H9 (cell line): ENCODE results near the gene MSI2. TPM values are rescaled to one million over a fixed set of nuclear protein-coding genes. Genes with fewer than 3 reads are reported as not detected.

Experiments used
- DNase-seq: peaks from one replicate; pipeline ENCODE4 v3.0.0-alpha.2; 2017
- H2AFZ ChIP-seq: one replicate; pipeline ENCODE4 v1.6.1; 2013; ENCODE audit warnings: mild to moderate bottlenecking, low read length, control low read depth, moderate library complexity
- H2AK5ac ChIP-seq: 2 replicates; pipeline ENCODE4 v1.6.1; 2013; ENCODE audit warnings: low read length, control low read depth, mixed read lengths; ENCODE audit not compliant: insufficient read length
- H2BK120ac ChIP-seq: one replicate; pipeline ENCODE4 v1.6.1; 2013; ENCODE audit warnings: low read depth, mild to moderate bottlenecking, low read length, control low read depth, inconsistent platforms; ENCODE audit not compliant: poor library complexity, severe bottlenecking
- H2BK12ac ChIP-seq: 2 replicates; pipeline ENCODE4 v1.6.1; 2013; ENCODE audit warnings: low read length, control low read depth, mixed read lengths, low read depth; ENCODE audit not compliant: insufficient read length
- H2BK15ac ChIP-seq: 2 replicates; pipeline ENCODE4 v1.6.1; 2013; ENCODE audit warnings: low read depth, low read length, control low read depth
- H2BK20ac ChIP-seq: one replicate; pipeline ENCODE4 v1.6.1; 2013; ENCODE audit warnings: low read depth, mild to moderate bottlenecking, low read length, control low read depth, inconsistent platforms; ENCODE audit not compliant: poor library complexity, severe bottlenecking
- H2BK5ac ChIP-seq: 2 replicates; pipeline ENCODE4 v1.6.1; 2013; ENCODE audit warnings: low read length, control low read depth, mixed read lengths; ENCODE audit not compliant: insufficient read length
- H3K14ac ChIP-seq: 2 replicates; pipeline ENCODE4 v1.6.1; 2013; ENCODE audit warnings: low read length, control low read depth; ENCODE audit not compliant: insufficient read depth
- H3K18ac ChIP-seq: 2 replicates; pipeline ENCODE4 v1.6.1; 2013; ENCODE audit warnings: low read depth, mild to moderate bottlenecking, mixed read lengths, low read length, control low read depth; ENCODE audit not compliant: insufficient read length
- H3K23ac ChIP-seq: 2 replicates; pipeline ENCODE4 v1.6.1; 2013; ENCODE audit warnings: low read length, control low read depth, mixed read lengths, low read depth; ENCODE audit not compliant: insufficient read length
- H3K23me2 ChIP-seq: 2 replicates; pipeline ENCODE4 v1.6.1; 2013; ENCODE audit warnings: low read depth, mild to moderate bottlenecking, mixed read lengths, low read length, control low read depth; ENCODE audit not compliant: insufficient read length, poor library complexity, severe bottlenecking
- H3K27ac ChIP-seq: 2 replicates; pipeline ENCODE4 v1.5.1; 2013; ENCODE audit warnings: low read length, control low read depth, mixed read lengths, low read depth; ENCODE audit not compliant: insufficient read length
- H3K27me3 ChIP-seq: 2 replicates; pipeline ENCODE4 v1.6.1; 2013; ENCODE audit warnings: low read length, control low read depth, inconsistent platforms; ENCODE audit not compliant: insufficient read depth
- H3K4ac ChIP-seq: 2 replicates; pipeline ENCODE4 v1.6.1; 2013; ENCODE audit warnings: low read depth, mild to moderate bottlenecking, control low read depth, inconsistent platforms, low read length, moderate library complexity
- H3K4me1 ChIP-seq: 2 replicates; pipeline ENCODE4 v1.6.1; 2013; ENCODE audit warnings: low read length, control low read depth, inconsistent platforms; ENCODE audit not compliant: insufficient read depth
- H3K4me2 ChIP-seq: 2 replicates; pipeline ENCODE4 v1.6.1; 2013; ENCODE audit warnings: low read length, control low read depth, mixed read lengths; ENCODE audit not compliant: insufficient read length, insufficient read depth
- H3K56ac ChIP-seq: 2 replicates; pipeline ENCODE4 v1.6.1; 2013; ENCODE audit warnings: low read depth, mild to moderate bottlenecking, mixed read lengths, low read length, control low read depth; ENCODE audit not compliant: insufficient read length
- H3K79me1 ChIP-seq: 2 replicates; pipeline ENCODE4 v1.6.1; 2013; ENCODE audit warnings: low read depth, mild to moderate bottlenecking, moderate library complexity, low read length, control low read depth, inconsistent platforms; ENCODE audit not compliant: insufficient read depth, poor library complexity, severe bottlenecking
- H3K79me2 ChIP-seq: 2 replicates; pipeline ENCODE4 v1.6.1; 2013; ENCODE audit warnings: low read length, control low read depth, inconsistent platforms; ENCODE audit not compliant: insufficient read depth
- H3K9ac ChIP-seq: 2 replicates; pipeline ENCODE4 v1.6.1; 2013; ENCODE audit warnings: low read length, control low read depth, mixed read lengths; ENCODE audit not compliant: insufficient read length; ENCODE audit errors: extremely low read depth
- H3K9me3 ChIP-seq: one replicate; pipeline ENCODE4 v1.6.1; 2013; ENCODE audit warnings: low read depth, low read length, inconsistent platforms; ENCODE audit not compliant: control insufficient read depth
- H3T11ph ChIP-seq: one replicate; pipeline ENCODE4 v1.6.1; 2013; ENCODE audit warnings: mild to moderate bottlenecking, low read length, control low read depth, inconsistent platforms
- H4K20me1 ChIP-seq: one replicate; pipeline ENCODE4 v1.6.1; 2013; ENCODE audit not compliant: control insufficient read depth, insufficient read length, insufficient read depth
- H4K5ac ChIP-seq: 2 replicates; pipeline ENCODE4 v1.6.1; 2013; ENCODE audit warnings: low read depth, mild to moderate bottlenecking, mixed read lengths, low read length, control low read depth; ENCODE audit not compliant: insufficient read length
- H4K8ac ChIP-seq: replicated peaks from 2 replicates; pipeline ENCODE4 v1.6.1; 2013; ENCODE audit warnings: low read length, control low read depth, mixed read lengths, low read depth; ENCODE audit not compliant: insufficient read length
- H4K91ac ChIP-seq: 2 replicates; pipeline ENCODE4 v1.6.1; 2013; ENCODE audit warnings: low read depth, mild to moderate bottlenecking, moderate library complexity, mixed read lengths, low read length, control low read depth; ENCODE audit not compliant: insufficient read length
- H3K27ac Mint-ChIP-seq, 3 experiments: 2 replicates in 2 of 3; 3 replicates in 1 of 3; pipeline ENCODE4 v1.8.0; 2020 to 2021; ENCODE audit warnings: mixed read lengths in 3 of 3, mild to moderate bottlenecking in 1 of 3, moderate library complexity in 1 of 3
- H3K27me3 Mint-ChIP-seq: 2 replicates; pipeline ENCODE4 v1.8.0; 2021; ENCODE audit warnings: low read depth, mild to moderate bottlenecking, moderate library complexity, mixed read lengths
- H3K36me3 Mint-ChIP-seq, 3 experiments: 2 replicates in 2 of 3; 3 replicates in 1 of 3; pipeline ENCODE4 v1.8.0; 2020 to 2021; ENCODE audit warnings: low read depth in 3 of 3, mixed read lengths in 3 of 3; ENCODE audit not compliant: insufficient read depth in 1 of 3
- H3K4me1 Mint-ChIP-seq, 2 experiments: 2 replicates each; pipeline ENCODE4 v1.8.0; 2020; ENCODE audit warnings: mixed read lengths in 2 of 2
- H3K4me3 Mint-ChIP-seq, 2 experiments: 2 replicates in 1 of 2; 3 replicates in 1 of 2; pipeline ENCODE4 v1.8.0; 2020 to 2021; ENCODE audit warnings: mild to moderate bottlenecking in 2 of 2, mixed read lengths in 2 of 2, moderate library complexity in 1 of 2
- H3K9me3 Mint-ChIP-seq, 2 experiments: 2 replicates in 1 of 2; 3 replicates in 1 of 2; pipeline ENCODE4 v1.8.0; 2020; ENCODE audit warnings: mild to moderate bottlenecking in 2 of 2, mixed read lengths in 2 of 2, moderate library complexity in 1 of 2
- WGBS: extraction: QIAGEN DNeasy Blood & Tissue Kit; methylation state at CpG from one replicate; pipeline ENCODE4 v1.1.7; 2013; ENCODE audit warnings: missing lambda C conversion rate, low lambda C conversion rate, mixed read lengths; ENCODE audit not compliant: insufficient read length; ENCODE audit errors: extremely low coverage; 5-methylcytosine and 5-hydroxymethylcytosine counted together
- total RNA-seq: library from RNA; stranded (reverse); gene quantifications from 2 replicates; pipeline ENCODE4 v1.2.1, GENCODE V29; 2021
- TF ChIP-seq, protein P1 (sequence below): fragments of 200-600 bp; sonication (generic); conservative IDR thresholded peaks from 3 replicates; pipeline ENCODE4 v1.8.0; 2021; ENCODE audit warnings: antibody characterized with exemption, mild to moderate bottlenecking

Gene MSI2
- total RNA-seq, 1 experiment from 2014 or later: 98.5 TPM

DNA sequence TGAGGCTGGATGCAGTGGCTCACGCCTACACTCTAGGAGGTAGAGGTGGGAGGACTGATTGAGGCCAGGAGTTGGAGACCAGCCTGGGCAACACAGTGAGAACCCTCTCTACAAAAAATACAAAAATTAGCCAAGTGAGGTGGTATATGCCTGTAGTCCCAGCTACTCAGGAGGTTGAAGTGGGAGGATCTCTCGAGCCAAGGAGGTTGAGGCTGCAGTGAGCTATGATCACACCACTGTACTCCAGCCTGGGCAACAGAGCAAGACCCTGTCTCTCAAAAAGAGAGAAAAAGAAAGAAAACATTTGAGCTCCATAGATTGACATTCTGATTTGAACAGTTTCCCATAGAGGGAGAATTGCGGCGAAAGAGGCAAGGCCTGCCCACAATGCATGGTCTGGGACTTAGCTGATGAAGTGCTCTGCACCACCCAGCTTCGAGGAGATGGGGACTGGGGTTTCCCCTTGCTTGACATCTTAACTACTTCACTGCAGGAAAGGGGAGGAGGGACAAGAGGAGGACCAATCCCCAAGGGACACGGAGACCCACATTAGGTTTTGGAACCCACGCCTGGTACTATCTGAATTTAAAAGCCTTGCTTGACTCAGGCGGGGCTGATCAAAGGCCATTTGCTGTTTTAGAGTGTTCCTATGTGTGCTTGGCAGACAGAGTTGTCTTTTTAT, 21.7 kb downstream of the MSI2 start:
- no peak overlapping the region for H3K27ac ChIP-seq
- no peaks in the 10 kb centered on the region for H4K20me1 ChIP-seq
- H4K5ac ChIP-seq: no peak overlapping the region
- H4K91ac ChIP-seq: no peak overlapping the region
- no peak overlapping the region for H3K14ac ChIP-seq
- peaks cover 4% of the 10 kb centered on the region for H3K79me1 ChIP-seq
- Mint-ChIP-seq H3K9me3 (no peaks in the 10 kb centered on the region), H3K36me3 (peaks cover 16 to 49% (median 39%) of the 10 kb centered on the region in 3 experiments), H3K4me1 (peaks cover 19 to 47% of the 10 kb centered on the region in 2 experiments), H3K4me3 (no peak overlapping the region), H3K27me3 (no peaks in the 10 kb centered on the region), H3K27ac (peak overlapping the region in 2 of 3 experiments; percentile 30 to 36; a peak in 1 of 7 replicates)
- WGBS: no CpG with 5 or more reads among the region's 8 CpGs
- TF ChIP-seq, protein P1, sequence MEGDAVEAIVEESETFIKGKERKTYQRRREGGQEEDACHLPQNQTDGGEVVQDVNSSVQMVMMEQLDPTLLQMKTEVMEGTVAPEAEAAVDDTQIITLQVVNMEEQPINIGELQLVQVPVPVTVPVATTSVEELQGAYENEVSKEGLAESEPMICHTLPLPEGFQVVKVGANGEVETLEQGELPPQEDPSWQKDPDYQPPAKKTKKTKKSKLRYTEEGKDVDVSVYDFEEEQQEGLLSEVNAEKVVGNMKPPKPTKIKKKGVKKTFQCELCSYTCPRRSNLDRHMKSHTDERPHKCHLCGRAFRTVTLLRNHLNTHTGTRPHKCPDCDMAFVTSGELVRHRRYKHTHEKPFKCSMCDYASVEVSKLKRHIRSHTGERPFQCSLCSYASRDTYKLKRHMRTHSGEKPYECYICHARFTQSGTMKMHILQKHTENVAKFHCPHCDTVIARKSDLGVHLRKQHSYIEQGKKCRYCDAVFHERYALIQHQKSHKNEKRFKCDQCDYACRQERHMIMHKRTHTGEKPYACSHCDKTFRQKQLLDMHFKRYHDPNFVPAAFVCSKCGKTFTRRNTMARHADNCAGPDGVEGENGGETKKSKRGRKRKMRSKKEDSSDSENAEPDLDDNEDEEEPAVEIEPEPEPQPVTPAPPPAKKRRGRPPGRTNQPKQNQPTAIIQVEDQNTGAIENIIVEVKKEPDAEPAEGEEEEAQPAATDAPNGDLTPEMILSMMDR: no peak
- H2BK120ac ChIP-seq: no peak overlapping the region
- no peak overlapping the region for H3K4ac ChIP-seq
- H3K4me2 ChIP-seq: no peak overlapping the region
- no peaks in the 10 kb centered on the region for H3K27me3 ChIP-seq
- H3K79me2 ChIP-seq: no peaks in the 10 kb centered on the region
- no peak overlapping the region for H2BK12ac ChIP-seq
- no peak overlapping the region for H2BK20ac ChIP-seq
- no peaks in the 10 kb centered on the region for H3K23me2 ChIP-seq
- no peak overlapping the region for H2AK5ac ChIP-seq
- no peak overlapping the region for H3K9ac ChIP-seq
- DNase-seq: no peak
- H3T11ph ChIP-seq: no peak overlapping the region
- no peaks in the 10 kb centered on the region for H3K9me3 ChIP-seq
- H3K18ac ChIP-seq: no peak overlapping the region
- H2BK15ac ChIP-seq: no peak overlapping the region
- no peak overlapping the region for H4K8ac ChIP-seq
- no peaks in the 10 kb centered on the region for H3K4me1 ChIP-seq
- no peak overlapping the region for H3K23ac ChIP-seq
- H2AFZ ChIP-seq: no peak overlapping the region
- H2BK5ac ChIP-seq: no peak overlapping the region
- no peak overlapping the region for H3K56ac ChIP-seq
